OCI-LY1 (cell line): ENCODE results near the gene ROBO4.

Source experiments
- H2AFZ ChIP-seq: fragments of 200-600 bp; sonication (generic), shearing (Covaris generic); 2 replicates; pipeline ENCODE4 v1.6.0; 2014; ENCODE audit warnings: antibody characterized with exemption, mild to moderate bottlenecking, low read length
- H3F3A ChIP-seq: fragments of 200-600 bp; sonication (generic), shearing (Covaris generic); 2 replicates; pipeline ENCODE4 v1.6.0; 2014; ENCODE audit warnings: mild to moderate bottlenecking, antibody characterized with exemption, low read length, moderate library complexity; ENCODE audit not compliant: insufficient read depth
- H3K27ac ChIP-seq: fragments of 200-600 bp; sonication (generic); 2 replicates; pipeline ENCODE4 v1.5.1; 2014; ENCODE audit warnings: low read length, mixed run types, mild to moderate bottlenecking, low read depth; ENCODE audit not compliant: poor library complexity, severe bottlenecking
- H3K27me3 ChIP-seq: fragments of 200-600 bp; sonication (generic); 2 replicates; pipeline ENCODE4 v1.6.0; 2014; ENCODE audit warnings: antibody characterized with exemption, mild to moderate bottlenecking, low read length, moderate library complexity; ENCODE audit not compliant: insufficient read depth
- H3K36me3 ChIP-seq: fragments of 200-600 bp; sonication (generic); 2 replicates; pipeline ENCODE4 v1.6.1; 2014; ENCODE audit warnings: mild to moderate bottlenecking, antibody characterized with exemption, low read length, moderate library complexity, mixed read lengths; ENCODE audit not compliant: insufficient read depth
- H3K4me1 ChIP-seq: fragments of 200-600 bp; sonication (generic); 2 replicates; pipeline ENCODE4 v1.5.1; 2014; ENCODE audit warnings: mild to moderate bottlenecking, low read length, moderate library complexity; ENCODE audit not compliant: insufficient read depth, severe bottlenecking
- H3K4me2 ChIP-seq: fragments of 200-600 bp; sonication (generic), shearing (Covaris generic); 2 replicates; pipeline ENCODE4 v1.6.1; 2014; ENCODE audit warnings: low read length
- H3K4me3 ChIP-seq: fragments of 200-600 bp; sonication (generic); 2 replicates; pipeline ENCODE4 v1.5.1; 2014; ENCODE audit warnings: low read length, low read depth, mild to moderate bottlenecking, mixed read lengths; ENCODE audit not compliant: poor library complexity, severe bottlenecking
- H3K79me2 ChIP-seq: fragments of 200-600 bp; shearing (Covaris generic); 2 replicates; pipeline ENCODE4 v1.6.1; 2016; ENCODE audit warnings: mixed run types, low read length, mixed read lengths; ENCODE audit not compliant: insufficient read depth
- H3K9ac ChIP-seq: fragments of 200-600 bp; sonication (generic), shearing (Covaris generic); 2 replicates; pipeline ENCODE4 v1.6.1; 2014; ENCODE audit warnings: mild to moderate bottlenecking, low read length, mixed read lengths
- H3K9me2 ChIP-seq: fragments of 200-600 bp; sonication (generic), shearing (Covaris generic); 2 replicates; pipeline ENCODE4 v1.6.1; 2014; ENCODE audit warnings: low read depth, mild to moderate bottlenecking, low read length, mixed read lengths
- H3K9me3 ChIP-seq: fragments of 200-600 bp; shearing (Covaris generic); 2 replicates; pipeline ENCODE4 v1.6.1; 2014; ENCODE audit warnings: low read length, mixed read lengths
- H4K20me1 ChIP-seq: fragments of 200-600 bp; sonication (generic), shearing (Covaris generic); 2 replicates; pipeline ENCODE4 v1.6.0; 2016; ENCODE audit warnings: mild to moderate bottlenecking, low read length; ENCODE audit not compliant: insufficient read depth
- CTCF ChIP-seq: fragments of 200-600 bp; sonication (generic), shearing (Covaris generic); IDR thresholded peaks from 2 replicates; pipeline ENCODE4 v1.5.1; 2017; ENCODE audit warnings: mild to moderate bottlenecking, antibody characterized with exemption, low read length, moderate library complexity, mixed read lengths
- EZH2 ChIP-seq: fragments of 200-600 bp; sonication (generic), shearing (Covaris generic); IDR thresholded peaks from 2 replicates; pipeline ENCODE4 v1.8.0; 2017; ENCODE audit warnings: borderline replicate concordance, mixed run types, mild to moderate bottlenecking, antibody characterized with exemption, low read length, moderate library complexity, mixed read lengths

Gene ROBO4

GRCh38 chr11:124897674-124898262 lies at the start of gene ROBO4:
TSS of gene ROBO4 (minus strand) at chr11:124897865. CDS start at chr11:124897795, 70 bp downstream.
- no peak within 1 kb of the TSS for H3K9ac ChIP-seq
- H2AFZ ChIP-seq: no peak within 1 kb of the TSS

GRCh38 chr11:124946735-124947141 lies 49.1 kb upstream of the ROBO4 start:
- H3K9ac ChIP-seq: no peak overlapping the region
- H3K4me3 ChIP-seq: no peak overlapping the region
- no peak overlapping the region for H2AFZ ChIP-seq
- no peaks in the 10 kb centered on the region for H3K9me3 ChIP-seq
- no peaks in the 10 kb centered on the region for H3K9me2 ChIP-seq
- H3K4me2 ChIP-seq: no peak overlapping the region
- no peaks in the 10 kb centered on the region for H3F3A ChIP-seq
- no peaks in the 10 kb centered on the region for H3K4me1 ChIP-seq
- no peaks in the 10 kb centered on the region for H3K27me3 ChIP-seq
- H4K20me1 ChIP-seq: no peaks in the 10 kb centered on the region
- H3K79me2 ChIP-seq: no peaks in the 10 kb centered on the region
- no peaks in the 10 kb centered on the region for H3K36me3 ChIP-seq
- no peak overlapping the region for H3K27ac ChIP-seq
- TF ChIP-seq EZH2 (no peak), CTCF (no peak)

More at GRCh38 chr11:124897674-124898262, at the start of gene ROBO4:
- no peak for TF ChIP-seq EZH2
- no peak for TF ChIP-seq CTCF
- H3K36me3 ChIP-seq: no peaks in the 10 kb centered on the region
- no peaks in the 10 kb centered on the region for H4K20me1 ChIP-seq
- no peaks in the 10 kb centered on the region for H3K4me1 ChIP-seq
- no peaks in the 10 kb centered on the region for H3K79me2 ChIP-seq
- H3K4me2 ChIP-seq: no peak within 1 kb of the TSS
- H3K27me3 ChIP-seq: no peaks in the 10 kb centered on the region
- H3K9me2 ChIP-seq: no peaks in the 10 kb centered on the region
- no peaks in the 10 kb centered on the region for H3K9me3 ChIP-seq
- no peaks in the 10 kb centered on the region for H3F3A ChIP-seq
- no peak within 1 kb of the TSS for H3K27ac ChIP-seq
- no peak within 1 kb of the TSS for H3K4me3 ChIP-seq

- H3K36me3 ChIP-seq: no peaks in the 10 kb centered on the region
- no peak overlapping the region for H3K4me3 ChIP-seq
- no peaks in the 10 kb centered on the region for H3K9me2 ChIP-seq
- H3K27ac ChIP-seq: no peak overlapping the region
- H3K9me3 ChIP-seq: no peaks in the 10 kb centered on the region
- H2AFZ ChIP-seq: no peak overlapping the region
- no peaks in the 10 kb centered on the region for H3K79me2 ChIP-seq
- H3K27me3 ChIP-seq: no peaks in the 10 kb centered on the region
- no peak overlapping the region for H3K4me2 ChIP-seq
- TF ChIP-seq CTCF (no peak), EZH2 (no peak)
- H4K20me1 ChIP-seq: no peaks in the 10 kb centered on the region
- H3K4me1 ChIP-seq: no peaks in the 10 kb centered on the region
- H3K9ac ChIP-seq: no peak overlapping the region
- H3F3A ChIP-seq: no peaks in the 10 kb centered on the region
These were observed 48.2 kb upstream of the ROBO4 start for GRCh38 chr11:124945826-124946225.
